GM19452 (cell line): ENCODE data around the gene ENPEP.

Experiments
- ATAC-seq: cut with Tn5 transposase; IDR thresholded peaks from one replicate; pipeline ENCODE4 v1.9.1; 2021; ENCODE audit not compliant: unreplicated experiment

Gene ENPEP

GRCh38 chr4:110596431-110596830, 120.5 kb downstream of the ENPEP start:
- no peak for ATAC-seq

DNA sequence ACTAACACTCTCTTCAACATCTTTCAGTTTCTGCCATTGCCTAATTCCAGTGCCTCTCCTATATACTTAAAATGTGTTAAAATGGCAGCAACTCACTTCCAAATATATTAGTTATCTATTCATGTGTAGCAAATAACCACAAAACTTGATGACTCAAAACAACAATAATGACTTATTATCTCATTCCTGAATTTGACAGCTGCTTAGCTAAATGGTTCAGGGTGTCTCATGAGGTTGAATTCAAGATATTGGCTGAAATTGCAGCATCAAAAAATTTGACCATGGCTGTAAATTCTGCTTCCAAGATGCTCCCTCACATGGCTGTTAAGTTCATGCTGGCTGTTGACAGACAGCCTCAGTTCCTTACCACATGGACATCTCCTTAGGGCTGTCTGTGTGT, 121.6 kb downstream of the ENPEP start:
- ATAC-seq = no peak

DNA sequence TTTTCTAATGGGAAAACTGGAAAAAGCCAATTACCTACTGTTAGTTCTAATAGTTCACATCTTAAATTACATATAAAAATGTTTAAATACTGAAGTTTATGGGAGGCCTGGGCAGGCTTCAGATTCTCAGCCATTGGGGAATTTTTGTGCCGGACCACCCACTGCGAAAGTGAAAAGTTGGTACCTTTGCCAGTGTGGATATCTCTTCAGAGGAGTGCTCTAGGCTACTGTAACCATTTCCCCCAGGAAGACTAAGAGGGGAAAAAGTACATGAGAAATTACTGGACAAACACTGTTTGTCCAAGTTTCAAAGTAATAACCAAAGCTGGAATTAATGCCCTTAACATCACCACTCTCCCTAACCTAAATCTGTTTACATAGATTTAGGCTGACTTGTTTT, 126.1 kb downstream of the ENPEP start:
- ATAC-seq = no peak

- ATAC-seq = no peak
These were observed 129.1 kb downstream of the ENPEP start for GRCh38 chr4:110605077-110605476.

GRCh38 chr4:110609044-110609750, 133.2 kb downstream of the ENPEP start:
- ATAC-seq = no peak

- peak; percentile 7 for ATAC-seq
These were observed 134.6 kb downstream of the ENPEP start for GRCh38 chr4:110610620-110610939.

GRCh38 chr4:110610940-110611831, 135.2 kb downstream of the ENPEP start:
- ATAC-seq = peak; percentile 86

DNA sequence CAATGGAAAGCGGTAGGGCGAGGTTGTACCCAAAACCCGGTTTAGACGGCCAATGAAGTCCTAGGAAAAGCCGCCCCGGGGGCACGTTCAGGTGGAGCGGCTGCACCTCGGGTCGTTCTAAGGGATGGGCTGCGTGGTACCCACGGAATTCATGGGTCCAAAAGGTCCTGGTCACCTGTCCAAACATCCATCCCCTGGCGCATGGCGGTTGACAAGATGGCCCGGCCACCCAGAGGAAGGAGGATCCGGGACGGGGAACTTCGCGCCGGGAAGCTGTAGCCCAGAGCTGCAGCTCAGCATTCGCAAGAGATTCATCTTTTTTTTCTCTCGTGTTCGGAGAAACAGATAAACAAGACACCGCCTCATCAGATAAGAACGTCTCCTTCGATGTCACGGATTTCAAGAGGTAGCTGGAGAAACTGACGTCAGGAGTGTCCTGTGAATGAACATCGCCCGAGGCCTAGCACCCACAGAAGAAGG, 136.1 kb downstream of the ENPEP start:
- no peak for ATAC-seq

GRCh38 chr4:110612631-110613269, 136.8 kb downstream of the ENPEP start:
- no peak for ATAC-seq

DNA sequence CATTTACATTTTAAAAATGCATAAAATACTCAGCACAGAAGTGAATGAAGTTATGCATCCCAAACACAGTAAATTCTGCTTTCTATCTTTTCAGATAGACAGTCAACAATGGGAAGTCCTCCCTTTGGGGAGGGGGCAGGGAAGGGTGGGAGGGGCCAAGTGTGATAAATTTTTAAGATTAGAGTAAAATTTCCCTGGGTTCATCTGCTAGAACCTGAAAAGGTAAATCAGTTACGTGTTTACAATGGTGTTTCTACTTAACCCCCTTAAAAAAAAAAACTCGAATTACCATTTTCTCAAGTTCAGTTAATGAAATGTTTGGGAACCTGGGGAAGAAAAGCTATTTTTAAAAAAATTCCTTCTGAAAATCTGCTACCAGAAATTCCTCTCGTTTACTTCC, 137.8 kb downstream of the ENPEP start:
- no peak for ATAC-seq

GRCh38 chr4:110614173-110614963, 138.4 kb downstream of the ENPEP start:
- ATAC-seq = no peak
